Ishikawa (cell line): ENCODE data around the gene ZNF768.

Experiments
- CREB1 ChIP-seq: IDR thresholded peaks from 2 replicates; pipeline ENCODE4 v1.6.1; 2012; ENCODE audit warnings: low read depth
- EGR1 ChIP-seq: IDR thresholded peaks from 2 replicates; pipeline ENCODE4 v1.6.1; 2012
- EP300 ChIP-seq: IDR thresholded peaks from 2 replicates; pipeline ENCODE4 v1.6.1; 2012; ENCODE audit warnings: borderline replicate concordance
- FOXM1 ChIP-seq: IDR thresholded peaks from 2 replicates; pipeline ENCODE4 v1.6.1; 2012; ENCODE audit warnings: low read depth, borderline replicate concordance
- TAF1 ChIP-seq: IDR thresholded peaks from 2 replicates; pipeline ENCODE4 v1.6.1; 2012; ENCODE audit warnings: low read depth, mild to moderate bottlenecking
- YY1 ChIP-seq: IDR thresholded peaks from 2 replicates; pipeline ENCODE4 v1.6.1; 2012; ENCODE audit warnings: low read depth
- TF ChIP-seq, protein P1 (sequence below): IDR thresholded peaks from 2 replicates; pipeline ENCODE4 v1.6.1; 2012

- TF ChIP-seq, protein P1, sequence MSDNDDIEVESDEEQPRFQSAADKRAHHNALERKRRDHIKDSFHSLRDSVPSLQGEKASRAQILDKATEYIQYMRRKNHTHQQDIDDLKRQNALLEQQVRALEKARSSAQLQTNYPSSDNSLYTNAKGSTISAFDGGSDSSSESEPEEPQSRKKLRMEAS = no peak; the same call in 1 of the 2 replicates
- peak; percentile 15; the same call in 1 of the 2 replicates for TF ChIP-seq YY1
- no peak for TF ChIP-seq CREB1
- TF ChIP-seq EP300 = no peak
- no peak for TF ChIP-seq FOXM1
- no peak for TF ChIP-seq TAF1
- no peak for TF ChIP-seq EGR1
Observed at GRCh38 chr16:30527635-30528178, 1.3 kb upstream of the ZNF768 start.
